ENCODE data around the gene TYMS. TPM values are rescaled to one million over a fixed set of nuclear protein-coding genes. Genes with fewer than 3 reads are reported as not detected.

The TYMS gene
- total RNA-seq, 1 experiment from 2014 or later = 149 TPM

DNA sequence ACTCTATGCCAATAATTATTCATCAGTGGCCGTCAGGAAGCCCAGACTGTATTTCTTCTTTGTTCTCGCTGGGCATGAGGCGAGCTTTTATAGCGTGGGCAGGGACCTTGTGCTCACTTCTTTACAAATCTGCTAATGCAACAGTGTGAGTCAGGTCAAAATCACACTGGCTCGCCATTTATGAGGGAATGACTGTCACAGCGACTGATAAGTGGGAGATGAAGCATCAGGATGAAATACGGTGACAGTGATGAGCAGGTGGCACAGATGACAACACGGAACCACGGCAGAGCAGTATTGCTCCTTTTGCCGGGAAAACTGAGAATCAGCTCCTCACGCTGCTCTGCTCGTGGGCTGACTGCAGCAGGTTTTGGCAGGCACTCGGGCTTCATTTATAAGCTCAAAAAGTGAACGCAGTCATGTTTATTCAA lies 20.5 kb downstream of the TYMS start:
- Histone ChIP-seq H3K4me3 (no peak overlapping the region), H3F3A (ENCODE audit: insufficient read depth, low read depth) (peaks cover 17% of the 10 kb centered on the region), H3K9me3 (ENCODE audit: insufficient read depth, low read depth) (no peaks in the 10 kb centered on the region), H3K4me2 (no peak overlapping the region), H3K9me2 (ENCODE audit: insufficient read depth) (no peaks in the 10 kb centered on the region), H3K27me3 (ENCODE audit: insufficient read depth, low read depth) (no peaks in the 10 kb centered on the region), H3K79me2 (ENCODE audit: low read depth) (no peaks in the 10 kb centered on the region), H3K36me3 (ENCODE audit: low read depth) (peaks cover 27% of the 10 kb centered on the region), H4K20me1 (ENCODE audit: insufficient read depth) (no peaks in the 10 kb centered on the region), H2AFZ (no peak overlapping the region), H3K27ac (no peak overlapping the region), H3K4me1 (replicated peaks; ENCODE audit: insufficient read depth) (no peaks in the 10 kb centered on the region)
- ChIA-PET CTCF (no interaction called here), POLR2A (ENCODE audit: unreplicated experiment) (no interaction called here)
- DNase-seq = no peak
- intact Hi-C loops (cut with micrococcal nuclease; ENCODE audit: unreplicated experiment) = no loop called here
- no peak for TF ChIP-seq EZH2 (IDR thresholded peaks at IDR 0.05; ENCODE audit: low read depth)
- TF ChIP-seq, protein P1, sequence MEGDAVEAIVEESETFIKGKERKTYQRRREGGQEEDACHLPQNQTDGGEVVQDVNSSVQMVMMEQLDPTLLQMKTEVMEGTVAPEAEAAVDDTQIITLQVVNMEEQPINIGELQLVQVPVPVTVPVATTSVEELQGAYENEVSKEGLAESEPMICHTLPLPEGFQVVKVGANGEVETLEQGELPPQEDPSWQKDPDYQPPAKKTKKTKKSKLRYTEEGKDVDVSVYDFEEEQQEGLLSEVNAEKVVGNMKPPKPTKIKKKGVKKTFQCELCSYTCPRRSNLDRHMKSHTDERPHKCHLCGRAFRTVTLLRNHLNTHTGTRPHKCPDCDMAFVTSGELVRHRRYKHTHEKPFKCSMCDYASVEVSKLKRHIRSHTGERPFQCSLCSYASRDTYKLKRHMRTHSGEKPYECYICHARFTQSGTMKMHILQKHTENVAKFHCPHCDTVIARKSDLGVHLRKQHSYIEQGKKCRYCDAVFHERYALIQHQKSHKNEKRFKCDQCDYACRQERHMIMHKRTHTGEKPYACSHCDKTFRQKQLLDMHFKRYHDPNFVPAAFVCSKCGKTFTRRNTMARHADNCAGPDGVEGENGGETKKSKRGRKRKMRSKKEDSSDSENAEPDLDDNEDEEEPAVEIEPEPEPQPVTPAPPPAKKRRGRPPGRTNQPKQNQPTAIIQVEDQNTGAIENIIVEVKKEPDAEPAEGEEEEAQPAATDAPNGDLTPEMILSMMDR (conservative IDR thresholded peaks at IDR 0.05) = no peak
- no TSS peak for BruUV-seq (replicated peaks)

DNA sequence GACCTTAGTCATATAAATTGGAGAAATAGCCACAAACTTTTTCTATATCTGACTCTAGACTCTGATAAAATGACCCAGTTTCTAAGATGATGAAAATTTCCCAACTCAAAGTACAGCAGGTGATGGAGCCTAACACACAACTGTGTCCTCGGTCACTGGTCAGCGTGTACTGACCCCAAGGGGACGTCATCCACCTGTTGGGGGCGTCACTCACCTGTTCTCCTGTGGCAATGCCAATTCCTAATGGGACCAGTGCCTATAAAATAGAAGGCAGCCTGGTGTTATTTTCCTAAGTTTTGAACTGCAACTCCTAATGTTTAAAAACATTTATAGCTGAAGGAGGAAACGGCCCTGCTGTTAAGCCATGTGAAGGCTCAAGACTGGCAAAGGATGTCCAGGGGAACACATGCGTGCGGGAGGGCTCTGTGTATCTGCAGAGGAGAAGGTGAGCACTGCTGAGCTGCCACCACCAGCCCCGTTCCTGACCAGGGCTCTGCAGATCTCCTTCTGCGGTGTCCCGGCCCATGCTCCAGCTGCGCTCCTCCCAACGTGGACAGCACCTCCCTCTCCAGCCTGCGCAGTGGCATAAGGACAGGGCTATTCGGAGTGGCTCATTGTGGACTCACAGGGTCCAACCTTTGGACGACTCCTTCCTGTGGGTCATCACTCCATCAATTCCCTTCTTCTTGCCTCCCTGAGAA lies 21.2 kb downstream of the TYMS start:
- H3K9me2 ChIP-seq (ENCODE audit: insufficient read depth) = no peaks in the 10 kb centered on the region
- no peak for TF ChIP-seq EZH2 (IDR thresholded peaks at IDR 0.05; ENCODE audit: low read depth)
- TF ChIP-seq, protein P1 (conservative IDR thresholded peaks at IDR 0.05) = no peak
- no peaks in the 10 kb centered on the region for H3K79me2 ChIP-seq (ENCODE audit: low read depth)
- no peak for DNase-seq
- no peak overlapping the region for H3K27ac ChIP-seq
- peaks cover 13% of the 10 kb centered on the region; the same call in 1 of the 2 replicates for H3F3A ChIP-seq (ENCODE audit: insufficient read depth, low read depth)
- ChIA-PET CTCF (no interaction called here), POLR2A (ENCODE audit: unreplicated experiment) (no interaction called here)
- H2AFZ ChIP-seq = no peak overlapping the region
- no peaks in the 10 kb centered on the region for H4K20me1 ChIP-seq (ENCODE audit: insufficient read depth)
- H3K4me2 ChIP-seq = no peak overlapping the region
- no peaks in the 10 kb centered on the region for H3K4me1 ChIP-seq (replicated peaks; ENCODE audit: insufficient read depth)
- BruUV-seq (replicated peaks) = no TSS peak
- intact Hi-C loops (cut with micrococcal nuclease; ENCODE audit: unreplicated experiment) = no loop called here
- H3K36me3 ChIP-seq (ENCODE audit: low read depth) = peaks cover 22% of the 10 kb centered on the region
- no peaks in the 10 kb centered on the region for H3K27me3 ChIP-seq (ENCODE audit: insufficient read depth, low read depth)
- no peaks in the 10 kb centered on the region for H3K9me3 ChIP-seq (ENCODE audit: insufficient read depth, low read depth)
- H3K4me3 ChIP-seq = no peak overlapping the region

DNA sequence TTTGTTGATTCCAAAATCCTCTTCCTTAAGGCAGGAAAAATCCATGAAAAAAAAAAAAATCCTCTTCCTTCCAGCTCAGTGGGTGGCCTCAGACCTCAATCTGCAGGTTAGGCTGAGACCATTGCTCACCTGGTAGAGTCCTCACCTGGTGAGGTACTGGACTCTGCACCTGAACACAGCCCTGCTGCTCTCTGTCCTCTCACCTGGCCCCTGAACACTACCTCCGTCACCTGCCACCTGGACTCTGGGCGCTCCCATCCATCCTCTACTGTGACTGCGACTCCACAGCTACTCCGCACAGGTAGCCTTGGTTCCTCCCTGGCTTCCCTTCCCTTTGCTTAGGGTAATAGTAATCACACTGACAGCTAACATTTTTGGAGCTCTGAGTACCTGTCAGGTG lies 22.1 kb downstream of the TYMS start:
- BruUV-seq (replicated peaks) = no TSS peak
- Histone ChIP-seq H3K79me2 (ENCODE audit: low read depth) (no peaks in the 10 kb centered on the region), H2AFZ (no peak overlapping the region), H3F3A (ENCODE audit: insufficient read depth, low read depth) (0 out of 2 replicates have a peak, but pooled peaks cover 4% of the 10 kb centered on the region), H4K20me1 (ENCODE audit: insufficient read depth) (no peaks in the 10 kb centered on the region), H3K4me2 (no peak overlapping the region), H3K27ac (no peak overlapping the region), H3K4me1 (replicated peaks; ENCODE audit: insufficient read depth) (no peaks in the 10 kb centered on the region), H3K4me3 (no peak overlapping the region), H3K27me3 (ENCODE audit: insufficient read depth, low read depth) (no peaks in the 10 kb centered on the region), H3K9me3 (ENCODE audit: insufficient read depth, low read depth) (no peaks in the 10 kb centered on the region), H3K9me2 (ENCODE audit: insufficient read depth) (no peaks in the 10 kb centered on the region), H3K36me3 (ENCODE audit: low read depth) (peaks cover 21% of the 10 kb centered on the region)
- TF ChIP-seq, protein P1 (conservative IDR thresholded peaks at IDR 0.05) = no peak
- TF ChIP-seq EZH2 (IDR thresholded peaks at IDR 0.05; ENCODE audit: low read depth) = no peak
- POLR2A ChIA-PET (ENCODE audit: unreplicated experiment) = no interaction called here
- CTCF ChIA-PET = no interaction called here
- DNase-seq = no peak
- intact Hi-C loops (cut with micrococcal nuclease; ENCODE audit: unreplicated experiment) = no loop called here
